Esophagus squamous epithelium (tissue), 4 donors: Measurements from ENCODE around the gene PDLIM5.

Source experiments
- CTCF ChIP-seq, 6 experiments: fragments of 450-650 bp in 4 of 6; fragments of 200-600 bp in 2 of 6; sonication (generic) in 2 of 6; IDR thresholded peaks; one replicate each; pipeline ENCODE4 v1.5.1; 2016 to 2019; ENCODE audit warnings: antibody characterized with exemption in 6 of 6, mild to moderate bottlenecking in 4 of 6, moderate library complexity in 4 of 6
- POLR2A ChIP-seq, 4 donors: fragments of 450-650 bp; IDR thresholded peaks; one replicate each; pipeline ENCODE4 v1.6.1; 2017; ENCODE audit warnings: antibody characterized with exemption in 4 of 4, mild to moderate bottlenecking in 4 of 4, moderate library complexity in 3 of 4

- TF ChIP-seq POLR2A (IDR thresholded peaks at IDR 0.05): no peak
- TF ChIP-seq CTCF (IDR thresholded peaks at IDR 0.05): no peak
Measured at GRCh38 chr4:94436512-94436911, 15.2 kb upstream of the PDLIM5 start.
